Measurements from ENCODE around the gene AUP1. TPM values are rescaled to one million over a fixed set of nuclear protein-coding genes. Genes with fewer than 3 reads are reported as not detected.

The AUP1 gene
- polyA plus RNA-seq, 6 donors from 2014 or later = 83.3 to 155 (median 99.9) TPM

GRCh38 chr2:74553892-74554819 lies 24.6 kb upstream of the AUP1 start, which contains the start of the genes DOK1 and LOXL3:
TSS of gene DOK1 (plus strand) at chr2:74554720. CDS start at chr2:74554755, 35 bp downstream.
TSS of gene LOXL3 (minus strand) at chr2:74553942. CDS start at chr2:74552634, 1,308 bp downstream.
- ATAC-seq (ENCODE audit: low read depth in 2 of 2) = peak; percentile 74 to 75

GRCh38 chr2:74552914-74553811 lies 23.7 kb upstream of the AUP1 start:
- Mint-ChIP-seq H3K4me1 (peaks cover 32 to 45% (median 39%) of the 10 kb centered on the region in 3 donors), H3K27ac (peak overlapping the region in 5 of 6 donors; percentile 86 to 98 (median 96)), H3K4me3 (peak overlapping the region; percentile 68 to 98 (median 86)), H3K36me3 (no peaks in the 10 kb centered on the region), H3K9me3 (no peaks in the 10 kb centered on the region), H3K27me3 (peaks cover 12 to 25% (median 24%) of the 10 kb centered on the region in 3 donors)
- ATAC-seq (ENCODE audit: low read depth in 2 of 2) (no peak), DNase-seq (no peak)

More at GRCh38 chr2:74553892-74554819, 24.6 kb upstream of the AUP1 start, which contains the start of the genes DOK1 and LOXL3:
- H3K36me3 Mint-ChIP-seq = no peaks in the 10 kb centered on the region
- peak within 1 kb of the TSS; percentile 86 to 98 (median 96) for H3K27ac Mint-ChIP-seq
- no peaks in the 10 kb centered on the region for H3K9me3 Mint-ChIP-seq
- peaks cover 29 to 41% (median 35%) of the 10 kb centered on the region in 3 donors for H3K4me1 Mint-ChIP-seq
- peaks cover 7 to 21% (median 20%) of the 10 kb centered on the region in 3 donors for H3K27me3 Mint-ChIP-seq
- peak; percentile 77 for DNase-seq
- H3K4me3 Mint-ChIP-seq = peak within 1 kb of the TSS; percentile 87 to 98 (median 94)

- DNase-seq (no peak), ATAC-seq (ENCODE audit: low read depth in 2 of 2) (no peak)
- H3K36me3 Mint-ChIP-seq = no peaks in the 10 kb centered on the region
- peaks cover 18 to 33% (median 31%) of the 10 kb centered on the region in 3 donors for H3K27me3 Mint-ChIP-seq
- peak overlapping the region in 5 of 6 donors; percentile 9 to 88 (median 46) for H3K27ac Mint-ChIP-seq
- H3K4me1 Mint-ChIP-seq = peaks cover 33 to 44% (median 37%) of the 10 kb centered on the region in 3 donors
- no peaks in the 10 kb centered on the region for H3K9me3 Mint-ChIP-seq
- peak overlapping the region; percentile 13 to 97 (median 60) for H3K4me3 Mint-ChIP-seq
Measured at GRCh38 chr2:74551942-74552913, 22.7 kb upstream of the AUP1 start.

GRCh38 chr2:74551530-74551929 lies 22.0 kb upstream of the AUP1 start:
- ATAC-seq (ENCODE audit: low read depth in 2 of 2) (no peak), DNase-seq (no peak)
- Mint-ChIP-seq H3K27me3 (peaks cover 20 to 39% (median 34%) of the 10 kb centered on the region in 3 donors), H3K4me1 (peaks cover 27 to 37% (median 30%) of the 10 kb centered on the region in 3 donors), H3K36me3 (no peaks in the 10 kb centered on the region), H3K4me3 (peak overlapping the region in 3 of 8 donors; percentile 6 to 78 (median 60)), H3K27ac (peak overlapping the region in 2 of 6 donors; percentile 82 to 88), H3K9me3 (no peaks in the 10 kb centered on the region)

GRCh38 chr2:74550231-74550630 lies 20.7 kb upstream of the AUP1 start:
- peak overlapping the region in 7 of 8 donors; percentile 31 to 91 (median 75) for H3K4me3 Mint-ChIP-seq
- no peak for ATAC-seq (ENCODE audit: low read depth in 2 of 2)

GRCh38 chr2:74548900-74549826 lies 19.7 kb upstream of the AUP1 start:
- no peaks in the 10 kb centered on the region for H3K36me3 Mint-ChIP-seq
- peaks cover 12 to 21% (median 13%) of the 10 kb centered on the region in 3 donors for H3K4me1 Mint-ChIP-seq
- no peak for DNase-seq
- H3K9me3 Mint-ChIP-seq = no peaks in the 10 kb centered on the region
- peaks cover 20 to 42% (median 39%) of the 10 kb centered on the region in 3 donors for H3K27me3 Mint-ChIP-seq
- H3K27ac Mint-ChIP-seq = peak overlapping the region in 1 of 6 donors; percentile 31
- peak; percentile 30 to 40 for ATAC-seq (ENCODE audit: low read depth in 2 of 2)
- peak overlapping the region; percentile 74 to 91 (median 81) for H3K4me3 Mint-ChIP-seq

More at GRCh38 chr2:74550231-74550630, 20.7 kb upstream of the AUP1 start:
- peaks cover 20 to 42% (median 39%) of the 10 kb centered on the region in 3 donors for H3K27me3 Mint-ChIP-seq
- H3K36me3 Mint-ChIP-seq = no peaks in the 10 kb centered on the region
- peaks cover 17 to 25% (median 20%) of the 10 kb centered on the region in 3 donors for H3K4me1 Mint-ChIP-seq
- H3K9me3 Mint-ChIP-seq = no peaks in the 10 kb centered on the region
- DNase-seq = no peak
- H3K27ac Mint-ChIP-seq = peak overlapping the region in 1 of 6 donors; percentile 26

- peak overlapping the region in 3 of 6 donors; percentile 49 to 70 (median 67) for H3K27ac Mint-ChIP-seq
- H3K36me3 Mint-ChIP-seq = no peaks in the 10 kb centered on the region
- DNase-seq = no peak
- ATAC-seq (ENCODE audit: low read depth in 2 of 2) = no peak
- H3K4me3 Mint-ChIP-seq = peak overlapping the region; percentile 65 to 92 (median 78)
- peaks cover 20 to 42% (median 39%) of the 10 kb centered on the region in 3 donors for H3K27me3 Mint-ChIP-seq
- peaks cover 7 to 17% (median 9%) of the 10 kb centered on the region in 3 donors for H3K4me1 Mint-ChIP-seq
- no peaks in the 10 kb centered on the region for H3K9me3 Mint-ChIP-seq
Measured at GRCh38 chr2:74548285-74548899, 18.9 kb upstream of the AUP1 start.

- no peak for ATAC-seq (ENCODE audit: low read depth in 2 of 2)
- peaks cover 6 to 12% (median 8%) of the 10 kb centered on the region in 3 donors for H3K4me1 Mint-ChIP-seq
Measured at GRCh38 chr2:74546004-74546403, 16.5 kb upstream of the AUP1 start.

GRCh38 chr2:74544634-74545033 lies 15.1 kb upstream of the AUP1 start:
- Mint-ChIP-seq H3K27me3 (peaks cover 13 to 26% (median 23%) of the 10 kb centered on the region in 3 donors), H3K27ac (no peak overlapping the region)
- DNase-seq = no peak

More at GRCh38 chr2:74546004-74546403, 16.5 kb upstream of the AUP1 start:
- Mint-ChIP-seq H3K36me3 (no peaks in the 10 kb centered on the region), H3K27me3 (peaks cover 20 to 33% (median 32%) of the 10 kb centered on the region in 3 donors), H3K27ac (peak overlapping the region in 2 of 6 donors; percentile 10 to 30), H3K9me3 (no peaks in the 10 kb centered on the region), H3K4me3 (no peak overlapping the region)
- DNase-seq = no peak

GRCh38 chr2:74542978-74543377 lies 13.5 kb upstream of the AUP1 start:
- Mint-ChIP-seq H3K4me3 (no peak overlapping the region), H3K27ac (peak overlapping the region in 1 of 6 donors; percentile 84), H3K36me3 (peaks cover 0 to 8% of the 10 kb centered on the region in 2 donors), H3K27me3 (peaks cover 7 to 16% (median 13%) of the 10 kb centered on the region in 3 donors), H3K9me3 (peaks cover 0 to 4% (median 0%) of the 10 kb centered on the region in 7 donors), H3K4me1 (peaks cover 22 to 30% (median 22%) of the 10 kb centered on the region in 3 donors)
- ATAC-seq (ENCODE audit: low read depth in 2 of 2) (no peak), DNase-seq (no peak)

More at GRCh38 chr2:74544634-74545033, 15.1 kb upstream of the AUP1 start:
- H3K9me3 Mint-ChIP-seq = no peaks in the 10 kb centered on the region
- H3K36me3 Mint-ChIP-seq = no peaks in the 10 kb centered on the region
- peaks cover 11 to 23% (median 11%) of the 10 kb centered on the region in 3 donors for H3K4me1 Mint-ChIP-seq
- H3K4me3 Mint-ChIP-seq = peak overlapping the region in 1 of 8 donors; percentile 6
- no peak for ATAC-seq (ENCODE audit: low read depth in 2 of 2)
